Muscle layer of colon (tissue), 2 donors: ENCODE data around the gene IRF1.

Source experiments
- H3K27ac ChIP-seq: one replicate; pipeline ENCODE4 v1.7.0; 2013; ENCODE audit warnings: low read depth, mild to moderate bottlenecking, low read length, moderate library complexity
- H3K27me3 ChIP-seq, 2 donors: one replicate each; pipeline ENCODE4 v1.7.0; 2013; ENCODE audit warnings: low read length in 2 of 2, mild to moderate bottlenecking in 2 of 2; ENCODE audit not compliant: insufficient read depth in 2 of 2, control insufficient read depth in 1 of 2
- H3K36me3 ChIP-seq: one replicate; pipeline ENCODE4 v1.7.0; 2013; ENCODE audit warnings: mild to moderate bottlenecking, low read length; ENCODE audit not compliant: insufficient read depth
- H3K4me1 ChIP-seq: one replicate; pipeline ENCODE4 v1.7.0; 2013; ENCODE audit warnings: mild to moderate bottlenecking, low read length; ENCODE audit not compliant: insufficient read depth
- H3K4me3 ChIP-seq, 2 donors: one replicate each; pipeline ENCODE4 v1.7.0; 2013; ENCODE audit warnings: low read length in 2 of 2, low read depth in 1 of 2, mild to moderate bottlenecking in 1 of 2, moderate library complexity in 1 of 2
- H3K9ac ChIP-seq: one replicate; pipeline ENCODE4 v1.7.0; 2013; ENCODE audit warnings: low read length
- H3K9me3 ChIP-seq: one replicate; pipeline ENCODE4 v1.7.0; 2013; ENCODE audit warnings: mild to moderate bottlenecking, low read length
- donor health status: abdominal sarcoma.
- donor health status: Adenocarcinoma of cecum.

Gene IRF1

GRCh38 chr5:132454361-132454760 is 36.2 kb downstream of the IRF1 start:
- H3K27ac ChIP-seq: no peak overlapping the region
- peaks cover 19% of the 10 kb centered on the region for H3K36me3 ChIP-seq
- H3K27me3 ChIP-seq: no peaks in the 10 kb centered on the region
- H3K4me1 ChIP-seq: peaks cover 11% of the 10 kb centered on the region
- no peak overlapping the region for H3K4me3 ChIP-seq
- H3K9me3 ChIP-seq: no peaks in the 10 kb centered on the region
- H3K9ac ChIP-seq: no peak overlapping the region

GRCh38 chr5:132451387-132451786 is 39.2 kb downstream of the IRF1 start:
- Histone ChIP-seq H3K4me3 (no peak overlapping the region), H3K27ac (no peak overlapping the region), H3K36me3 (peaks cover 11% of the 10 kb centered on the region), H3K27me3 (no peaks in the 10 kb centered on the region), H3K9ac (no peak overlapping the region), H3K9me3 (no peaks in the 10 kb centered on the region), H3K4me1 (peaks cover 24% of the 10 kb centered on the region)

- H3K36me3 ChIP-seq: peaks cover 10% of the 10 kb centered on the region
- no peak overlapping the region for H3K27ac ChIP-seq
- H3K4me3 ChIP-seq: no peak overlapping the region
- no peak overlapping the region for H3K9ac ChIP-seq
- H3K27me3 ChIP-seq: no peaks in the 10 kb centered on the region
- H3K4me1 ChIP-seq: peaks cover 36% of the 10 kb centered on the region
- H3K9me3 ChIP-seq: no peaks in the 10 kb centered on the region
Measured at GRCh38 chr5:132449060-132449459, 41.5 kb downstream of the IRF1 start.

- Histone ChIP-seq H3K4me1 (peaks cover 50% of the 10 kb centered on the region), H3K9ac (peak overlapping the region; percentile 19), H3K4me3 (peak overlapping the region in 1 of 2 donors; percentile 2)
Measured at GRCh38 chr5:132447196-132447595, 43.4 kb downstream of the IRF1 start.

GRCh38 chr5:132446621-132447020 is 44.0 kb downstream of the IRF1 start:
- H3K27ac ChIP-seq: peak overlapping the region; percentile 85
- H3K9ac ChIP-seq: peak overlapping the region; percentile 19

More at GRCh38 chr5:132447196-132447595, 43.4 kb downstream of the IRF1 start:
- peaks cover 5% of the 10 kb centered on the region for H3K36me3 ChIP-seq
- no peaks in the 10 kb centered on the region for H3K27me3 ChIP-seq
- peak overlapping the region; percentile 85 for H3K27ac ChIP-seq
- no peaks in the 10 kb centered on the region for H3K9me3 ChIP-seq

GRCh38 chr5:132445930-132446329 is 44.6 kb downstream of the IRF1 start:
- Histone ChIP-seq H3K9me3 (no peaks in the 10 kb centered on the region), H3K9ac (no peak overlapping the region), H3K4me3 (no peak overlapping the region), H3K36me3 (peaks cover 5% of the 10 kb centered on the region), H3K27me3 (no peaks in the 10 kb centered on the region), H3K4me1 (peaks cover 58% of the 10 kb centered on the region), H3K27ac (peak overlapping the region; percentile 27)

More at GRCh38 chr5:132446621-132447020, 44.0 kb downstream of the IRF1 start:
- peaks cover 56% of the 10 kb centered on the region for H3K4me1 ChIP-seq
- H3K27me3 ChIP-seq: no peaks in the 10 kb centered on the region
- H3K4me3 ChIP-seq: peak overlapping the region in 1 of 2 donors; percentile 2
- no peaks in the 10 kb centered on the region for H3K9me3 ChIP-seq
- peaks cover 5% of the 10 kb centered on the region for H3K36me3 ChIP-seq

GRCh38 chr5:132445640-132445923 is 45.0 kb downstream of the IRF1 start:
- H3K36me3 ChIP-seq: peaks cover 5% of the 10 kb centered on the region
- peak overlapping the region; percentile 27 for H3K27ac ChIP-seq
- H3K4me3 ChIP-seq: no peak overlapping the region
- peaks cover 61% of the 10 kb centered on the region for H3K4me1 ChIP-seq
- H3K9ac ChIP-seq: no peak overlapping the region
- H3K27me3 ChIP-seq: no peaks in the 10 kb centered on the region
- H3K9me3 ChIP-seq: no peaks in the 10 kb centered on the region

- Histone ChIP-seq H3K27me3 (no peaks in the 10 kb centered on the region), H3K4me3 (no peak overlapping the region), H3K9ac (no peak overlapping the region), H3K36me3 (peaks cover 5% of the 10 kb centered on the region), H3K9me3 (no peaks in the 10 kb centered on the region), H3K27ac (no peak overlapping the region), H3K4me1 (peaks cover 67% of the 10 kb centered on the region)
Measured at GRCh38 chr5:132444841-132445639, 45.5 kb downstream of the IRF1 start.

- Histone ChIP-seq H3K27ac (no peak overlapping the region), H3K27me3 (no peaks in the 10 kb centered on the region)
Measured at GRCh38 chr5:132444061-132444460, 46.5 kb downstream of the IRF1 start.

GRCh38 chr5:132439521-132440089 is 51.0 kb downstream of the IRF1 start:
- peaks cover 80% of the 10 kb centered on the region for H3K4me1 ChIP-seq

More at GRCh38 chr5:132444061-132444460, 46.5 kb downstream of the IRF1 start:
- peaks cover 76% of the 10 kb centered on the region for H3K4me1 ChIP-seq
- no peaks in the 10 kb centered on the region for H3K9me3 ChIP-seq
- no peak overlapping the region for H3K4me3 ChIP-seq
- H3K9ac ChIP-seq: no peak overlapping the region
- H3K36me3 ChIP-seq: peaks cover 5% of the 10 kb centered on the region

GRCh38 chr5:132438917-132439316 is 51.7 kb downstream of the IRF1 start:
- H3K9ac ChIP-seq: no peak overlapping the region

More at GRCh38 chr5:132439521-132440089, 51.0 kb downstream of the IRF1 start:
- peak overlapping the region; percentile 89 for H3K27ac ChIP-seq
- peaks cover 5% of the 10 kb centered on the region for H3K36me3 ChIP-seq
- peak overlapping the region in 1 of 2 donors; percentile 4 for H3K4me3 ChIP-seq
- H3K9me3 ChIP-seq: no peaks in the 10 kb centered on the region
- no peaks in the 10 kb centered on the region for H3K27me3 ChIP-seq
- H3K9ac ChIP-seq: peak overlapping the region; percentile 47

More at GRCh38 chr5:132438917-132439316, 51.7 kb downstream of the IRF1 start:
- peak overlapping the region; percentile 89 for H3K27ac ChIP-seq
- H3K36me3 ChIP-seq: peaks cover 5% of the 10 kb centered on the region
- H3K9me3 ChIP-seq: no peaks in the 10 kb centered on the region
- H3K4me1 ChIP-seq: peaks cover 83% of the 10 kb centered on the region
- peak overlapping the region in 1 of 2 donors; percentile 4 for H3K4me3 ChIP-seq
- H3K27me3 ChIP-seq: no peaks in the 10 kb centered on the region
